K562 (cell line): ENCODE data around the gene CENPO.

ENCODE experiments used
- ARNT ChIP-seq, 2 experiments: fragments of 450-650 bp; IDR thresholded peaks; 2 replicates each; pipeline ENCODE4 v1.6.1; 2016; ENCODE audit warnings: mild to moderate bottlenecking in 1 of 2
- CREB1 ChIP-seq, 2 experiments: sonication (generic) in 1 of 2; formaldehyde crosslinking in 1 of 2; IDR thresholded peaks; 2 replicates each; pipeline versions ENCODE4 v1.6.1 to v1.8.0; 2012 to 2022; ENCODE audit warnings: inconsistent platforms in 1 of 2, mild to moderate bottlenecking in 1 of 2, missing genetic modification reagents in 1 of 2, moderate library complexity in 1 of 2
- CTCF ChIP-seq, 3 experiments: IDR thresholded peaks in 2 of 3; conservative IDR thresholded peaks in 1 of 3; 2 replicates each; pipeline ENCODE4 v1.5.1; 2011 to 2012; ENCODE audit warnings: low read length in 3 of 3, mild to moderate bottlenecking in 3 of 3, control low read depth in 2 of 3, improper control_type of control experiment in 1 of 3, inconsistent platforms in 1 of 3, low read depth in 1 of 3, mixed read lengths in 1 of 3, moderate library complexity in 1 of 3; ENCODE audit not compliant: insufficient read depth in 2 of 3
- JUN ChIP-seq, 2 experiments: sonication (generic) in 1 of 2; formaldehyde crosslinking in 1 of 2; IDR thresholded peaks; 2 replicates each; pipeline versions ENCODE4 v1.6.1 to v1.8.0; 2012 to 2022; ENCODE audit warnings: borderline replicate concordance in 2 of 2, mild to moderate bottlenecking in 2 of 2, improper control_type of control experiment in 1 of 2, low read depth in 1 of 2, low read length in 1 of 2, missing genetic modification reagents in 1 of 2
- MAZ ChIP-seq, 2 experiments: fragments of 450-650 bp in 1 of 2; sonication (generic) in 1 of 2; formaldehyde crosslinking; IDR thresholded peaks in 1 of 2; conservative IDR thresholded peaks in 1 of 2; 2 replicates each; pipeline versions ENCODE4 v1.4.0 to v1.5.0; 2020; ENCODE audit warnings: mild to moderate bottlenecking in 1 of 2, missing genetic modification reagents in 1 of 2
- MEF2D ChIP-seq: conservative IDR thresholded peaks from 2 replicates; pipeline ENCODE4 v1.6.1; 2016; ENCODE audit warnings: low read depth, missing genetic modification characterization, missing compliant biosample characterization
- NFE2 ChIP-seq: IDR thresholded peaks from 2 replicates; pipeline ENCODE4 v1.6.1; 2014; ENCODE audit warnings: antibody characterized with exemption, low read depth
- POLR3A ChIP-seq: IDR thresholded peaks from 2 replicates; pipeline ENCODE4 v1.6.1; 2011; ENCODE audit warnings: borderline replicate concordance, mild to moderate bottlenecking, moderate library complexity; ENCODE audit not compliant: insufficient read length, insufficient read depth; ENCODE audit errors: extremely low read depth
- RBBP5 ChIP-seq: fragments of 200-600 bp; sonication (generic); IDR thresholded peaks from 2 replicates; pipeline ENCODE4 v1.6.1; 2012; ENCODE audit warnings: borderline replicate concordance, mild to moderate bottlenecking, low read length, control low read depth, inconsistent platforms; ENCODE audit not compliant: insufficient read depth, poor library complexity, severe bottlenecking
- UBTF ChIP-seq, 2 experiments: IDR thresholded peaks; 2 replicates each; pipeline ENCODE4 v1.6.1; 2012; ENCODE audit warnings: improper control_type of control experiment in 2 of 2, low read depth in 2 of 2, low read length in 2 of 2, borderline replicate concordance in 1 of 2
- ZNF274 ChIP-seq: IDR thresholded peaks from 2 replicates; pipeline ENCODE4 v1.6.1; 2011; ENCODE audit warnings: low read depth, mild to moderate bottlenecking, low read length, moderate library complexity, borderline replicate concordance

DNA sequence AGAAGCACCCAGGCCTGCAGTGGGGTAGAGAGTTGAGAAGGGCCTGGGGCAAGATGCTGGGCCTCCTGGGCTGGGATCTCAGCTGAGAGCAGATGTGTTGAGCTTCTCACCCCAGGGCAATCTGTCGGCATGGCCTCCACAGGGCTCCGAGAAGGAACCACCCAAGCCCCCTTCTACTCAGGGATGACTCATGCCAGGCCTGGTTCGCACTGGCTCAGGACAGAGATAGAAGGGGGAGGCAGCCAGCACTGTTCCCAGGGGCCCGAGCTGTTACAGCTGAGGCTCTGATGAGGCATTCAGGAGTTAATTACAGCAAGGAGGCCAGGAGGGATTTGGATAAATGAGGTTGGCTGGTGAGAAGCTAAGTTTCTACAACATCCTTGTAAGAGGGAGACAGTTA is 62.5 kb downstream of the CENPO start:
- TF ChIP-seq POLR3A (no peak), UBTF (IDR thresholded peaks at IDR 0.05; ENCODE audit: borderline replicate concordance in 1 of 2, low read depth in 2 of 2, low read length in 2 of 2) (no peak), CREB1 (IDR thresholded peaks at IDR 0.05) (no peak), CREB1 (CRISPR knock-in tag; IDR thresholded peaks at IDR 0.05) (no peak), CTCF (IDR thresholded peaks at IDR 0.05 in 2 of 3, conservative IDR thresholded peaks at IDR 0.05 in 1 of 3; ENCODE audit: insufficient read depth in 2 of 3, low read depth in 1 of 3, low read length in 3 of 3) (no peak), ZNF274 (no peak), NFE2 (no peak), JUN (IDR thresholded peaks at IDR 0.05; ENCODE audit: borderline replicate concordance, low read depth, low read length) (no peak), JUN (CRISPR knock-in tag; IDR thresholded peaks at IDR 0.05; ENCODE audit: borderline replicate concordance) (no peak), MEF2D (tag) (no peak), RBBP5 (no peak), ARNT (IDR thresholded peaks at IDR 0.05) (no peak), MAZ (CRISPR knock-in tag; conservative IDR thresholded peaks at IDR 0.05 in 1 of 2, IDR thresholded peaks at IDR 0.05 in 1 of 2) (no peak)
